ENCODE results near the gene CCDC88C.

Gene CCDC88C

DNA sequence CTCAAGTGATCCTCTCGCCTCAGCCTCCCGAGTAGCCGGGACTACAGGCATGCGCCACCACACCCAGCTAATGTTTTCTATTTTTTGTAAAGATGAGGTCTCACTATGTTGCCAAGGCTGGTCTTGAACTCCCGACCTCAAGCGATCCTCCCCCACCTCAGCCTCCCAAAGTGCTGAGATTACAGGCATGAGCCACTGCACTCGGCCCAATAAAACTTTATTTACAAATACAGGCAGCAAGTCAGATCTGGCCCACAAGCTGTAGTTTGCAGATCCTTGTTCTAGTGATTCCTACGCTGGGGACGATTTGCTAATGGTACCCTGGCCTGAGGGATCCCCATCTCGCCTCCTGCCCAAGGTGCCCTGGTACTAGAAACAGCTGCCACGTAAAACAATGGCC, 74.6 kb downstream of the CCDC88C start:
- DNase-seq (ENCODE audit: low read depth): no peak

DNA sequence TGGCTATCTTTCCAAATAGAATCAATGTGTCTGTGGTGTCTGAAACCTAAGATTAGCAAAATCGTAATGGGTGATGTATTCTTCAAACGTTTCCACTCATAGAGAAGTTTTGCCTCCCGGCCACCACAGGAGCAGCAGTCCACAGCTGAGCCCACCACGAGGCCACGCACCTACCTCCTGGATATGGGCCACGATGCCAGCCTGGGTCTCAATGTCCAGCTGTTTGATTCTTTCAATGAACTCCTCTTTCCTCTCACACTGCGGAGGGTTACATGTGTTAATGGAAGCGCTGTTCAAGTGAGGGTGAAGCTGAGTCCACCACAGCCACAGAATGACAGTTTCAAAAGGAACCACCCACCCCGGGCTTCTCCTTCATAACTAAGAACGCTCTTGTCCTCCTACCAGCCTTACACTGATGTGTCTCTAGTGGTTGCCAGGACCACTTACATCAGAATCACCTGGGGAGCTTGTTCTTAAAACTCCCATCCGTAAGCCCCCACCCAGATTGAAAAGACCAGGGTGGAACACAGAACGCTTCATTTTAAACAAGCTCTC, 75.3 kb downstream of the CCDC88C start:
- no peak for DNase-seq (ENCODE audit: low read depth)

DNA sequence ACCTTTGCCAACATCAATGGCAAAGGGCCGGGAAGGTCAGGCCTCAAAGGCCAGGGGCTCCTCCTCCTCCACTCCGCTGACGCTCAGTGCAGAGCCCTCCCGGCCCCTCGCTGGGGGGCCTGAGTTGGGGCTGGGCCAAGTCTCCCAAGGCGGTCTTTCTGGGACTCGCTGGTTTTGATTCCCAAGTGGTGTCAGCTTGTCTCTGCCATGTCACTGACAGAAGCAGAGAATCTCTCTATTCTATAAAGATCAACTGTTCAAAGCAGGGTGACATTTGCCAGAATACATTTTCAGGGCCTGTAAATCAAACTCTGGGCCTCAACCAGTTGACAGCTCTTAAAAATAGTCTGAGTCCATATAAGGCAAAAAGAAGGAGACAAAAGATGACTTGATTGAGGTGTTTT, 75.9 kb downstream of the CCDC88C start:
- no peak for DNase-seq (ENCODE audit: low read depth)

DNA sequence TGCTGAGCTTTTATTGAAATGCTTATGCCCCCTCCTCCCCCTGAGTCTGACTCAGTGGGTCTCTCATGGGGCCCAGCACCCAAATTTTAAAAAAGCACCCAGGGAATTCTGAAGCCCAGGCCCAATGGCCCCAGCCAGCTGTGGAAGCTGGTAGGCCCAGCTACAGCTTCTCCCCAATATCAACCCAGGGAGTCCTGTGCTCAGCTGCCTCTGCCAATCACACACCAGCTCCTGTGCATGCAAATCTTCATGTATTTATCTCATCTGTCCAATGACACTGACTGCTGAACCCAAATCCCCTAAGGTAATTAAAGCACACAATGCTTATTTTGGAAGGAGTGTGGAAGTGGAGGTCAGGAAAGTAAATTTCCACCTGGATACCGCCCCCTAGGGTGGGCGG, 76.3 kb downstream of the CCDC88C start:
- DNase-seq (ENCODE audit: low read depth): no peak

DNA sequence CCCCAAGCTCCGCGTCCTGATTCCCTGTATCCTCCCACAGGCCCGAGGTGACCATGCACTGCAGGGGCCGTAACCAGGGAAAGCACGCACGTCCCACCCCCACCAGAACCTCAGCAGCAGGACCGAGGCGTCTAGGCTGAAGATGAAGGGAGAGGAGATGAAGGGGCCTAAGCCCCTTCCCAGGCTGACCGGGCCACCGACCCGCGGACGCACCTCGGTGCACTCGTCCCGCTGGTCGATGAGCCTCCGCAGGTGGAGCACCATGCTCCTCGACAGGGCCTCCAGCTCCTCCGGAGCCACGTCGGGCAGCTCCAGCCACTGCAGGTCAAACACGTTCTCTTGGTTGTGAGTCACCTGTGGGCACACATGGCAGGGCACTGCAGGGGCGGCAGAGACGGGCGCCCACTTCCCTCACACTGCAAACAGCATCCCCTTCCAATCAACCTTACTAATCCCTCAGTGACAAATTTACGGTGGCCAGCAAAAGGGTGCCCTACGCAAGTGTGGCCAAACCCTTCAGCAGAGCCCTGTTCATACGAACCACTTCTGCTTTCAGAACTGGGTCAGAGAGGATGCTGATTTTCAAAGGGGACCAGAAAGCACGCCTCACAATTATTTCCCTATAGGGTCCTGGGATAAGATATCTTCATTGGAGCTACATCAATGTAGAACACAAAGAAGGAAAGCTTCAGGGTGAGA, 77.8 kb downstream of the CCDC88C start:
- no peak for DNase-seq (ENCODE audit: low read depth)

DNA sequence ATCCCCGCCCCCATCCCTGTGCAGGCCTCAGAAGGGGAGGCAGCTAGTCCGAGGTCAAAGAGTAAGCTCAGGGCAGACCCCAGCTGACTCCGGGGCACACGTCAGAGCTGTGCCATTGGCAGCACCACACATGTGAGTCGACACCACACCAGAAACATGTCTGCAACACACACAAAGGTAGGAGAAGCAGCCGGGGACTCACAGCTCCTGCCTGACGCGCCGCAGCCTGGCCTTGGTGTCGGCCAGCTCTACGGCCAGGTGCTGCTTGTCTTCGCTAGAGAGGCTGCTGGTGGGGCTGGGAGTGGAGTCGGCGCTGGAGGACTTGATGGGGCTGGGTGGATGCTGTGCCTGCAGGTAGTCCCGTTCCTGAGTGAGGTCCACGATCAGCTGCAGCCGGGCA, 78.5 kb downstream of the CCDC88C start:
- no peak for DNase-seq (ENCODE audit: low read depth)

DNA sequence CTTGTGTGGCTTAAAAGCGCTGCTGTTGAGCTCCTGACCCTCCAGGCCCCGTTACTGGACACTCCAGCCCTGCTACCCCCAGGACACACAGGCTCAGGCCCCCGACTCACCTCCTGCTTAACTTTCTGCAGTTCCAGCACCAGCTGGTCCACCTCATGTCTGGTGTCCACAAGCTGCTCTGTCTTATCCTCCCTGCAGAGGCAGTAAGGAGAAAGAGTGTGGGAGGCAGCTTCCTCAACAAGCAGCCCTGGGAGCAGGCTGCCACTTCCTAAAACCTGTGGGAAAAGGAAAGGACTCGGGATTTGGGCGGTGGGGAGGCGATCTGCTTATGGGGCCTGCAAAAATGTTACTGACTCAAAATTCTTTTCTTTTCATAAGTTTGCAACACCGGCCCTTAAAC, 79.2 kb downstream of the CCDC88C start:
- DNase-seq (ENCODE audit: low read depth): peak; percentile 13

DNA sequence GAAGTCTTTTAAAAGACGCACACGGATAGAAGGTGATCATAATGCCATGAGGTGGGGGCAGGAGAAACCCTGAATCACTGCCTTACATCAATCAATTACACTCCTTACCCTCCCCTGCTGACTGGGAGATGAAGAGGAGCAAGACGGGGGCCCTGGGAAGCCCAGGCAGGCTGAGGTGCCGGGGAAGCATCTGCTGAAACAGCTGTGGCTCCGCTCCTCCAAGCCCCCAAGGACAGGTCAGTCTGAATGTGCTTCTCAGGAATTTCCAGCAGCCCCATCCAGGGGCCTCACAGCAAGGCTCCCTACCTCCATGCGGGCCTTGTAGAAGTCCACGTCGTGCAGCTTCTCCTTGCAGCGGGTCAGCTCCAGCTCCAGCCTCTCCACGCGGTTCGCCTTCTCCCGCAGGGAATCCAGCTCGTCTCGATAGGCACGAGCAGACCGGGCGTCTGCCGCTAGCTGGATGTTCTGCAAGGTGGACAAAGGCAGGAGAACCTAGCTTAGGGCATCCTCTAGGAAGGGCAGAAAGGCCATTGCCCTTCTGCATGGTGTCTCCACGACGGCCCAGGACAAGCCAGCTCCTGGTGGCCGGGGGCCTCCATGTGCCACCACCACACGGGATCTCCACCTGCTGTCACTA, 79.8 kb downstream of the CCDC88C start:
- DNase-seq (ENCODE audit: low read depth): no peak

DNA sequence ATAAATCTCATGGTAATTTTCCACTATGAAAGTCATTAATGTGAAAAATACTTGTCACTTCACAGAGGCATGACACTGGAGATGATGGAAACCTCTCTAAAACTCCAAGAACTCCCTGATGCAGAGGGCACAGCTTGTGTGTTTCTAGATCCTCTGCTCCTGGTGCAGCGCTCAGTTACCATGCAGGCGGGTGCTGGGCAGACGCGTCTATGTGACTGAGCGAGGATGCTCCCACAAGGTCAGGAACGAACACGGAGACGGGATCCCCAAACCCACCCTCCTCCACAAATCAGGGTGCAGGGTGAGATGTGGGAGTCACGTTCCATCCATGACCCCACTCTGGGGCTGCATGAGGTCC, 81.5 kb downstream of the CCDC88C start:
- no peak for DNase-seq (ENCODE audit: low read depth)

DNA sequence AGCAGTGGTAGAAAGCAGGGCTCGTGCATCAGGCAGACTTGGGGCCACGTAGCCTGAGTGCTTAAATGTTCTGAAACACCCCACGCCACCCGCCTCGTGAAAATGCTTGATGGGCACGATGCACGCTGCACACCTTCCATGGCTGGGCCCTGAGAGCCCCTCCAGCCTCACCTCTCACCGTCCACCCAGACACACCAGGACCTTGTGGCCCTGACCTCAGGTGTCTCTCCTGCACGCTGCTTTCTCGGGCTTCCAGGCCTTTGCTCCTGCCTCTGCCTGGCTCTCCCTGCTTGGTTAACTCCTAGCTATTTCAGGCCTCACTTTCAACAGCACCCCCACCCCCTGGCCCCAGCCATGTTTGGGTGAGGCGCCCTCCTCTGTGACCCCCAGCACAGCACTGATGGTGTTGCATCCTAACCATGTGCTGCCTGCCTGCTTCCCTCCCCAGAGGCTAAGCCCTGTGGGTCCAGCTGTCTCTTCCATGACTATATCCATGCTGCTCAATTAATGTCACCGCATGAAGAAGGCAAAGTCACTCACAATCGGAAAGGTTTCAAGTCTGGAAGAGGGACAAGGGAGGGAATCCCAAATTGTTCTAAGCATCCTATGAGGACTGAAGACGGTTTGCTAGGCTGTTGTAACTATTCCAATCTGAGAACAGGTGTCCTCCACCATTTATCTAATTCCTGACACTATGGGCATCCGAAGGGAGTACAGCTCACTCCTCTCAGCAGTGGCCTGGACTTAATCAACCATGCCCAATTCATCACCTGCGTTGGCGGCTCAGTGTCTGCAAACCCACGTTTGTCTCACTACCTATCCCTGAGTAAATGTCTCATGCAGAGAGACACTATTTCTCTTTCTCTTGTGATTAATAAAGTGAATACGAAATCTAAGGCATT, 82.2 kb downstream of the CCDC88C start:
- DNase-seq (ENCODE audit: low read depth): no peak

DNA sequence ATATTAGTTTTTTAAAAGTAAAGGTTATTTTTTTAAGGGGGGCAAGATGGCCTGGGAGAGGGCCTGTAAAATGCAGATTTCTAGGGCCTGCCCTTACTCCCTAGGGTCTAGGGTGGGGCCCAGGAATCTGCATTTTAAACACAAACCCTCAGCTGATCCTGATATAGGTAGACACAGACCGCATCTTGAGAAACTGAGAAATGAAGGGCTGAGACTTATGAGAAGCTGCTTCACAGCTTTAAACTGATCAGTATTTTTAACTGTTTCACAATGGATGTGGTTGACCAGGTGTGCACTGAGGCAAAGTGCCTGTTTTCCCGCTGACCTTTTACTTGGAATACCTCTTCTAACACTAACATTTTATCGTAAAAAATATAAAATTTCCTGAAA, 84.0 kb downstream of the CCDC88C start:
- DNase-seq (ENCODE audit: low read depth): no peak

DNA sequence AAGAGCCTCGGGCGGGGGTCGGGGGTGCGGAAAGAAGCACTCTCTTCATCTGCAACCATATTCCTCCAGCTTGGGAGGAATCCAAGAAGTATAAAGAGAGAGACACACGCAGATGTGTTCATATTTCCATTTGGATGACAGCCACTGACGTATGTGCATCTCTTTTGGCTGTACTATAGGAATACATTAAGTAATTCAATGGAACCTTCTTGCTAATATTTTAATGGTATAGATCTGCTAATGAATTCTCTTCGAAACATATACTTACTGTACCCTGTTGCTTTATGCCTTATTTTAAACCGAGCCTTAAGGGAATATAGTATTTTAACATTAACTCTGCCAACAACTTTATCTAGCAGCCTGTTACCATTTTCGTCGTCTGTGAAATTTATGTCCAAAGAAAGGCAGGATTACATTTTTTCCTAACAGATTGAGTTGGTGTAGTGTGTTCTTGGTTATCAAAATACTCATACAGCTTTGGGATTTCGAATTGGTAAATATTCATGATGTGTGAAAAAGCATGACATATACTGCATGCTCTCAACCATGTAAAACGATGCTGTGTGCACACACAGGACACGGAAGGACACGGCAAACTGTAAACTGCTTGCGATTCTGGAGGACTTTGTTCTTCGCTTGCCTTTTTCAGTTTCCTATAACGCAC, 84.5 kb downstream of the CCDC88C start:
- DNase-seq (ENCODE audit: low read depth): no peak

DNA sequence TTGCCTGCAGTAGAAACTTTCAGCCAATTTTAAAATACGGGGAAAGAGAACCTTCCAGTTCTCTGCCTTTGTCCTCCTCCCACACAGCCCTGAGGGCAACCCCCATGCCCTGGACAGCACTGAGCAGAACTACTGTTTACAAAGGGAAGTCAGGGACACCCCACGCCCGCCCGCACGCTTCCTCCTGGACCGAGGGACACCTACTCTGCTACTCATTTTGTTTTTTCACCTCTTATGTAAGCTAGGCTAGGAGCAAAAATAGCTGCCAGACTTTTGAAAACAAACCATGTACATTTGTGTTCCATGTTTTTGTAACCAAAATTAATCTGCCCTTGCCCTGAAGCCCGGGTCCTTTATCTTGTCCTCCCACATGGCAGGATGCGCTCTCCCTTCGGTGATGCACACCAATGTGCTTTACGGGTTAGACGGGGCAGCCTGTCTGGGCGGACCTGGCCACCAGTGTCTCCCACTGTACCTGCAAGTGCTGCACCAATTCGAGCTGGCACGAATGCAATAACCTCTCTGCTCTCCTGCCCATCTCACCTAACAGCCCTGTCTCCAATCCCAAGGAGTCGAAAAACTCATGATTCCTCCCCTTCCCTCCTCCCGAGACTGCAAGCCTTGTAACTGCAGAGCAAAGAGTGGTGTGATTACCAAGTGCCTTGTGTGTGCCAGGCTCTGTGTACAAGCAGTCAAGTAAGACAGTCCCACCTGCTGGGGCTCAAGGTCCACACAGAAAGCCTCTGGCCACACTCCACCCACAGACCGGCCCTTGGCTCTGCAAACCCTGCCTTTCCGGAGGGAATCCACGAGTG, 85.2 kb downstream of the CCDC88C start:
- DNase-seq (ENCODE audit: low read depth): no peak

DNA sequence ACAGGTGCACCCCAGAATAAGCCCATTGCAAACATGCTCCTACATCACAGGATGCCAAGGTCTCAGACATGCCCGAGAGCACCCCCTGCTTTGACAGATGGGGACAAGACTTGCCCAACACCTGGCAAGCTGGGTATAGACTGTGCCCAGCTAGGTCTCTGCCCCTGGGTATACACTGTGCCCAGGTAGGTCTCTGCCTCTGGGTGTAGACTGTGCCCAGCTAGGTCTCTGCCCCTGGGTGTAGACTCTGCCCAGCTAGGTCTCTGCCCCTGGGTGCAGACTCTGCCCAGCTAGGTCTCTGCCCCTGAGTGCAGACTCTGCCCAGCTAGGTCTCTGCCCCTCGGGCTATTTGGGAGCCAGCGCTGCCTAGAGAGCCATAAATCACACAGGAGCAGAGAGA, 85.9 kb downstream of the CCDC88C start:
- no peak for DNase-seq (ENCODE audit: low read depth)

DNA sequence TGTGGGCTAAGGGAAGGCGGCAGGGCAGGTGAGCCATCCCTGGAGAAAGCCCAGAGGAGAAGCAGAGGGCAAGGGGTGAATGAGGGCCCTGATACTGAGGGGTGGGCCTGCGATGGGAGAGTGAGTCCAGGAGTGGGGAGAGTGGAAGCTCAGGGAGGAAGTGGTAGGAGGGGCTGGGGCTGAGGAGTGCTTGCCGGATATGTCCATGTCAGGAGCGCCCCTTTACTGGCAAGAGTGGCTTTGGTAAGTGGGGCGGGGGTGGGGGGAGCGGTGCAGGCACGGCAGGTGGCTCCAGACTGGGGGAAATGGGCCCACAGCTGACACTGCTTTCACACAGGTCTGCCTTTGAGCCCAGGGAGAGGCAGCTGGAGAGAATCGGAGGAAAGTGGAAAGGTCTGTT, 86.8 kb downstream of the CCDC88C start:
- no peak for DNase-seq (ENCODE audit: low read depth)

DNA sequence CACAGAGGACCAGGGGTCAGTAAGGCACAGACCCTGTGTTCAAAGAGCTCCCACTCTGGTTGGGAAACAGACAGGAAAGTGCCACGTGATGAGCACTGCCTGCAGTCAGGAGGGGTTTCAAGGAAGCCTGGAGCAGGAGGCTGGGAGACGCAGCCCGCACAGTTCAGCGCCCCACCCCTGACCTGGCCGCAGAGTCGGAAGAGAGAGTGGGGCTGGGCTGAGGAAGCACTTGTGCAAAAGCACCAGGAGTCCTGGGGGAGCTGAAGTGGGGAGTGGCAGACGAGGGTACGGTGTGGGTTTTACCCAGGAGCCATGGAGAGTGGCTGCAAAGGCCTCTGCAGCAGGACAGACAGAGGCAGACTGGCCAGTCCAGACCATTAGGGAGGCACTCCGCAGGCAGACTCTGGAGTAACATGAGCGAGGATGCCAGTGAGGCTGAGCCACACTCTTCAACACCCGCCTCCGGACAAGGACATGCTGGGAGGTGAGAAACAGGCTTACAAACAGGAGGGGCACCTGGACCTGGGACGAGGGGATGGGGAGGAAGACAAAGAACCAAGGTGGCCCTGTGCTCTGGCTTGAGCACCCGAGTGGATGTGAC, 87.4 kb downstream of the CCDC88C start:
- no peak for DNase-seq (ENCODE audit: low read depth)

DNA sequence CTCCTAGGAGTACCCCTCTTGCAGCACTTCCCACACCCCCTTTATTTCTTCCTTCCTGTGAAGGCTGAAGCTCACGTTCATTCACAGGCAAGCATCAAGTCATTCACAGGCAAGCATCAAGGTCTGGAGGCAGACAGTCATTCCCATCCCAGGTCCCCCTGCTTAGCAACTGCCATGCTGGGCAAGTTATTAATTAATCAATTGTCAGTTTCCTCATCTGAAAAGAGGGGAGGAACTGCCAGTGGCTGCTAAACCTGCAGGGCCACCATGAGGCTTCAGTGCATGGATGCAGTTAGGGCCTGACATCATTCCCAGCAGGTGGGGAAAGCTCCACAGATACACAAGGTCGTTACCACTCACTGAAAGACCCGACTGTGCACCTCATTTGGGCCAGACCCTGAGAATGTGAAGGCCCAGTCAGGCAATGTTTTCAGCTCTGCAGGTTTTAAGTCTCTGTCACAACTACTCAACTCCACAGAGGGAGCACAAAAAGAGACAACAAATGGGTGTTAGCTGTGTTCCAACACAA, 88.1 kb downstream of the CCDC88C start:
- DNase-seq (ENCODE audit: low read depth): no peak

DNA sequence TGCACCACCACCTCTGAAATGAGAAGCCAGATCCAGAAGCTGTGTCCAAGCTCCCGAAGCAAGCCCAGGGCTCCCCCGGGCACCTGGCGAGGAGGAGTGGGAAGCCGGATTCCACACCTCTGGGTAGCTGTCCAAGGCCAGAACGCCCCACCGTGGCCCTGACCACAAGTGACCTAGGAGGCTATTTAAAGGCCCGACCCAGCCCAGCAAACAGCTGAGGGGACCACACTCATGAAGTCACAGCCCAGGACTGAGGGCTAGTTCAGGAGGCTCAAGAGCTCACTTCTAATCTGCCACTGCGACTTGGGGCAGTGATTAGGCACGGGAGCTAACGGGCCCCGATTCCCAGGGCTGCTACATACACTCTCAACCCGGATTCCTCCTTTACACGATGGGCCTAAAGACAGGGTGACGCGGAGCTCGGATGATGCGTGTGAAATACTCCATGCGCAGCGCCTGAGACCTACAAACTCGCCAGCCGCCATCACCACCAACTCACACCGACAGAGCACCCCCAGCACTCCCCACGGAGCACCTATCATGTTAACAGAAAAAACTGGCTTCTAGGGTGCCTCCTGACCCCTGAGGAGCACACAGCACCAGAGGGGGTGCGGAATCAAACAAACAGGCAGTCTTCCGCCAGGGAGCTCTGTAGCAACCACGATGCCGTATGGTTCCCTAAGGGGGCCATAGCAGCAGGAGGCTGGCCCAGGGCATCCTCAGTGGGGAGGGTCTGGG, 89.1 kb downstream of the CCDC88C start:
- no peak for DNase-seq (ENCODE audit: low read depth)

DNA sequence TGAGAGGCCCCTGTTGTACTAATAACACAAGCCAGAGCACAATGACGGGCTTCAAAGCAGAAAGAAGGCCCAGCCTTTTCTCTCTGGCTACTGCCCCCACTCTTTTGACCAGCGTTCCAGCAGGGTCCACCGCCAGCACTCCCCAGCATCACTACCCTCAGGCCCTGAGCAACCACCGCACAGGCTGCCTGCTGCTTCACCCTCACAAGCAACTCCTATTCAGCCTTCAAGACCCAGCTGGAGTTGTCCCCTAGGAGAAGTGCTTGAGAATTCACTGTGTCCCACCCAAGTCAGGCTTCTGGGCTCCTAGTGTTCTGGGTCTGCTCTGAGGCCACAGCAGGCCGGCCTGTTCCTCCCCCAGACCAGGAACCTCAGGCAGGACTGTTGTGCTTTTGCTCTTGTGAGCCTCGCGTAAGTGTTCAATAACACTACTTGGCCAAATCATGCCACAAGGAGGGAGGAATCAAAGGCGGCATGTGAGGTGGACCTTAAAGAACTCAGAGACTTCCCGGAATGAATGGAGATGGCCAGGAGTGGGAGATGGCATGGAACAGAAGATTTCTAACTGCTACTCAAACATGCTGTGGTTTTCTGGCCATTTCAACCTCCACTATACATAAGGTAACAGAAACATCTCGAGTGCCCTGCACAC, 89.8 kb downstream of the CCDC88C start:
- no peak for DNase-seq (ENCODE audit: low read depth)

DNA sequence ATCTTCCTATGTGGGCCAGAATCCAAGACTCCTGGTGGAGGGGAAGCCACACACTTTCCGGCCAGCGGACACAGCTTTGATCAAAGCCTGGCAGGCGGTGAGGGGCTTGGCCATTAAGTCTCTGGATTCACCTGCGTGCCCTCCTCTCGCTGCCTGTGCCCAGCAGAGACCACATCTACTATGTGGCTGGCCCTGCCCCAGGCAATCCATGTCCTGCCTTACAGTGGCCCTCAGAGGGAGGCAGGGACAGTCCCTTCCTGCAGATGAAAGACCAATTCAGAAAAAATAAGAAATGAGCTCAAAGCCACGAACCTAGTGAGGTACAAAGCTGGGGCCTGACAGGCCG, 90.4 kb downstream of the CCDC88C start:
- DNase-seq (ENCODE audit: low read depth): no peak

Data from ELR (cell line).